OCI-LY1 (cell line): ENCODE data around the gene CRACDL.

Experiments
- CTCF ChIP-seq: fragments of 200-600 bp; sonication (generic), shearing (Covaris generic); IDR thresholded peaks from 2 replicates; pipeline ENCODE4 v1.5.1; 2017; ENCODE audit warnings: mild to moderate bottlenecking, antibody characterized with exemption, low read length, moderate library complexity, mixed read lengths
- EZH2 ChIP-seq: fragments of 200-600 bp; sonication (generic), shearing (Covaris generic); IDR thresholded peaks from 2 replicates; pipeline ENCODE4 v1.8.0; 2017; ENCODE audit warnings: borderline replicate concordance, mixed run types, mild to moderate bottlenecking, antibody characterized with exemption, low read length, moderate library complexity, mixed read lengths

DNA sequence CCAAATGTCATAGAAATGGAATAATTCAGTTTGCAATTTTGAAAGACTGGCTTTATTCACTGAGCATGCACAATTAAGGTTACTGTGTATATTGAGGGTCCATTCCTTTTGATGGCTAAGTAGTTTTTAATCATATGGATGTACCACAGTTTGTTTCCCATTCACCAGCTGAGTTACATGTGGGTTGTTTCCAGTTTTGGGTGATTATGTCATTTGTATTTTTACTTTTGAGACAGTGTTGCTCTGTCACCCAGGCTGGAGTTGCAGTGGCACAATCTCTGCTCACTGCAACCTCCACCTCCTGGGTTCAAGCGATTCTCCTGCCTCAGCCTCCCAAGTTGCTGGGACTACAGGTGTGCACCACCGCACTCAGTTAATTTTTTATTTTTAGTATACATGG, 124.3 kb downstream of the CRACDL start:
- TF ChIP-seq CTCF = no peak
- TF ChIP-seq EZH2 = no peak
